ENCODE data around the gene FSCN2.

GRCh38 chr17:81512562-81513371 is 15.4 kb upstream of the FSCN2 start, which contains the start of gene ACTG1:
- no peak for TF ChIP-seq CTCF (IDR thresholded peaks at IDR 0.05; ENCODE audit: low read length)
- no peak for TF ChIP-seq EZH2phosphoT487 (IDR thresholded peaks at IDR 0.05; ENCODE audit: low read length)

Data from MM.1S (cell line).